GM18951 (cell line): ENCODE results near the gene SEL1L.

ENCODE experiments used
- POLR2A ChIP-seq: IDR thresholded peaks from 4 replicates; pipeline ENCODE4 v1.6.1; 2011; ENCODE audit warnings: mild to moderate bottlenecking; ENCODE audit not compliant: insufficient read length, insufficient read depth; ENCODE audit errors: extremely low read depth
- in situ Hi-C: fragments of 300-500 bp; cut with MboI; formaldehyde crosslinking; loops from one replicate; pipeline ENCODE4 v1.12.0; 2022; ENCODE audit warnings: low sequenced_read_pairs, mixed read lengths, inconsistent platforms; ENCODE audit not compliant: unreplicated experiment

The SEL1L gene

DNA sequence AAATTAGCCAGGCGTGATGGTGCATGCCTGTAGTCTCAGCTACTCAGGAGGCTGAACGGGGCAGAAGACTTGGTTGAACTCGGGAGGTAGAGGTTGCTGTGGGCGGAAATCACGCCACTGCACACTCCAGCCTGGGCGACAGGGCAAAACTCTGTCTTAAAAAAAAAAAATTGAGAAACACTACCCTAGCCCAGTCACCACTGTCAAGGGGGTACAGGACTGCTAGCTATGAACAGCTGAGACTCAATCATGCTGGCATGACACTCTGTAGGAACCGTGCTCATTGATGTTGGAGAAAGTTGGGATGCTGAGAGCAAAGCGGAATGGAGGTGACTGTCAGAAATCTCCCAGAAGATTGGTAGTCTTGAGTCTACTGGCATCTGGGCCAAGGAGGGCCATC is 75.3 kb downstream of the SEL1L start:
- in situ Hi-C loops: loop anchor here (25.0 kb wide), 1 partner anchor 471 kb away; no protein-coding TSS in a partner anchor
- no peak for TF ChIP-seq POLR2A

- no peak for TF ChIP-seq POLR2A
- in situ Hi-C loops: loop anchor here (25.0 kb wide), 1 partner anchor 468 kb away; no protein-coding TSS in a partner anchor
Observed at GRCh38 chr14:81455390-81455789, 78.3 kb downstream of the SEL1L start.

DNA sequence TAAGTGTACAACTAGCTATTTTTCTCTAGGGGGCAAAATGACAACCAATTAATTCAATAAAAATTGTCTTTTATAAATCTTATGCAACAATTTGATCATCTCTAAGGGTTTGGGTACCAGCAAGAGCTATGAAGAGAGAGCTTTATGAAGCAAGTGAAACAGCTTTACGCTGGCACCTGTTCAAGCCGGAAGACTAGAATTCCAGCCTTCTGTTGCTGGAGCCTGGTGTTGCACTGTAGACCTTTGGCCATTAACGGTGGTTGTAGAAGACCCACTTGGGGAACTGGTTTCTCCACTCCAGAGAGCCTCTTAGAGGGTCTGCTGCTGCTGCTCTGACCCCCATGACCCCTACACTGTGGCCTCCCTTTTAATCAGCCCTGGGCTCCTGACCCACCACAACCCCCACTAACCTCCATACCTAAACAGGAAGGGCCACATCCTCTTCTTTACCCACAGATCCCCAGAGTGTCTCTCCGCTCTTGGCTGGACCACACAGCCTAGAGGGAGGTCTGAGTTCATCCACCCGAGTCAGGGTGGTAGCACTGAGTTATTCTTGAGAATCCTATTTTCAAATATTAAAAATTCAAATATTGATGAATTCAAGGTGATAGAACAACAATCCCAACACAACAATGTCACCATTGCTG is 79.0 kb downstream of the SEL1L start:
- in situ Hi-C loops: loop anchor here (25.0 kb wide), 1 partner anchor 467 kb away; no protein-coding TSS in a partner anchor

DNA sequence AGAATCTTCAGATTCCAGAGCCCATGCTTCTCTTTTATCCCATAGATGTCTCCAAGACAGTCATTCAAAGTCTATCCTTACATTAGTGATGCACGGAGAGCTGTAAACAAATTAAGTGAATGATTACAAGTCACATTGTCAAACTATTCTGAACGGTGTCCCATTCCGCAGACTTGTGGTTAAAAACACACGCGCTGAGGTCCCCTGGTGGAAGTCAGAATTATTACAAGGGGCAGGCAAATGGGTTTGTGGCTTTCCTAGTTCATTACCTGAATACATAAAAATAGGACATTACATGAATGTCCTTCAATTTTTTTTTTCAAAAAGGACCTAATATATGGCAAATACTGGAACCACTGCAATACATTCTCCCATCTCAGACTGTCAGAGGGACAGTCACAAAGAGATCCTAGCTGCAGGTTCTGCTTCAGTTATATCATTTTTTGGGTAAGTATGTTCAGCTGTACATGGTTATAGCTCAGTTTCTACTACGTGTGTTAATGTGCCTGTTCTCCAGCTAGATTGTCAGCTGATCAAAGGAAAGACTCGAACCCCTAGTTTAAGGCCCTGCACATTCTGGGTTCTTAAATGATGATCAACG is 80.4 kb downstream of the SEL1L start:
- TF ChIP-seq POLR2A: no peak
- in situ Hi-C loops: loop anchor here (25.0 kb wide), 1 partner anchor 466 kb away; no protein-coding TSS in a partner anchor

More for the DNA sequence above, 79.0 kb downstream of the SEL1L start:
- TF ChIP-seq POLR2A: no peak

DNA sequence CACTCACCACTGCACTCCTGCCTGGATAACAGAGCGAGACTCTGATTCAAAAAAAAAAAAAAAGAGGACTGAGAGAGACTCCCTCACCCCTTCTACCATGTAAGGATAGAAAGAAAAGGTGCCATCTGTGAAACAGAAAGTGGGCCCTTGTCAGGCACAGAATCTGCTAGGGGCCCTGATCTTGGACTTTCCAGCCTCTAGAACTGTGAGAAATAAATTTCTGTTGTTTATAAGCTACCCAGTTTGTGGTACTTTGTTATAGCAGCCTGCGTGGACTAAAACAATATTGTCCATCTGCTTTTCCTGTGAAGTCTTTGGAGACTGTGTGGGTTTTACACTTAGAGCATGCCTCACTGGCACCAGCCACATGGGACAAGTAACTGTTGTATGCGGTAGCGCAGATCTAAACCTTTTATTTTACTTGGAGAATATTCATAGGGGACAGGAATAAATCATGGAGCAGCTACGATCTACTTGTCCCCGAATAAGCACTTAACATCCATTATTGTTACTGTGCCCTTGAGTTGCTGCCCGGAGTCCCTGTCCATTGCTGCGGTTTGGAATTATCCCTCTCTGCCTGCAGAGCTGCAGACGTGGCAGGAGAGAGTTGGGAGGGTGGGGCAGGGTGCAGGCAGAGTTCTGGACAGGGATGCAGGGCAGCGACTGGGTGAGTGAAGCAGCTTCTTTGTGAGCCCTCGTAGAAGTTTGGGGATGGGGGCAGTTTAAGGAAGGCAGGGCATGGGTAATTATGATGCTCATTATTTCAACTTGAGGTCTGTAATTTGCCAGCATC is 81.1 kb downstream of the SEL1L start:
- in situ Hi-C loops: loop anchor here (25.0 kb wide), 1 partner anchor 465 kb away; no protein-coding TSS in a partner anchor
- no peak for TF ChIP-seq POLR2A

GRCh38 chr14:81450976-81451375 is 82.7 kb downstream of the SEL1L start:
- TF ChIP-seq POLR2A: no peak
- in situ Hi-C loops: loop anchor here (25.0 kb wide), 1 partner anchor 464 kb away; no protein-coding TSS in a partner anchor

GRCh38 chr14:81450100-81450531 is 83.5 kb downstream of the SEL1L start:
- in situ Hi-C loops: loop anchor here (25.0 kb wide), 1 partner anchor 463 kb away; no protein-coding TSS in a partner anchor
- no peak for TF ChIP-seq POLR2A

- in situ Hi-C loops: no loop called here
- TF ChIP-seq POLR2A: no peak
Observed at GRCh38 chr14:81449576-81449975, 84.1 kb downstream of the SEL1L start.

GRCh38 chr14:81449114-81449513 is 84.5 kb downstream of the SEL1L start:
- in situ Hi-C loops: no loop called here
- no peak for TF ChIP-seq POLR2A

DNA sequence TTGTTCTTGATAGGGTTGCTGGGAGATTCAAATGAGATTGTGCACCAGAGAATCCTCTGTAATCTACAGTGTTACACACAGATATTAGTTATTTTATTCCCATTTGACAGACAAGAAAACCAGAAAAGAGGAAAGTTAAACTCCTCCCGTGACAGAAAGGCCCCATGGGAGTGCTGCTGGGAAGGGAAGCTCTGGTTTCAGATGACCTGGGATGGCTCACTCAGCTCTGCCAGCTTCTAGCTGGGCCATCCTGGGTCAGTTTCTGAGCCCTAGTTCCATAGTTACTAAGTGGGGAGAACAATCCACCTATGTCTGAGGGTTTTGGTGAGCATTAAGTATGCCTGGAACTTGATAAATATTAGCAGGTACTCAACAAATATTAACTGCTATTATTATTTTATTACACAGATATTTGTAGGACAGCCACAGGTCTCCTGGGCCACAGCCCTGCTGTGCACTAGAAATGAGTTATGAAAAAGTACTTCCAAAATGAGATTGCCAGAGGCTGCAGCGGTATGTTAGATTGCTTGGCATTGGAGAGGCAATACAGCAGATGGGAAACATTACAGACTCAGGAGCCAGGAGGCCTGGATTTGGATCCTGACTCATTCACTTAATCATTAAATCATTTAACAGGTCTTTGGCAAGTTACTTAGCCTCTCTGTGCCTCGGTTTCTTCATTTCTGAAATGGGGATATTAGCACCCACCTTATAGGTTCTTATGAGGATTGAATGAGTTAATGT is 86.5 kb downstream of the SEL1L start:
- in situ Hi-C loops: no loop called here
- TF ChIP-seq POLR2A: no peak

DNA sequence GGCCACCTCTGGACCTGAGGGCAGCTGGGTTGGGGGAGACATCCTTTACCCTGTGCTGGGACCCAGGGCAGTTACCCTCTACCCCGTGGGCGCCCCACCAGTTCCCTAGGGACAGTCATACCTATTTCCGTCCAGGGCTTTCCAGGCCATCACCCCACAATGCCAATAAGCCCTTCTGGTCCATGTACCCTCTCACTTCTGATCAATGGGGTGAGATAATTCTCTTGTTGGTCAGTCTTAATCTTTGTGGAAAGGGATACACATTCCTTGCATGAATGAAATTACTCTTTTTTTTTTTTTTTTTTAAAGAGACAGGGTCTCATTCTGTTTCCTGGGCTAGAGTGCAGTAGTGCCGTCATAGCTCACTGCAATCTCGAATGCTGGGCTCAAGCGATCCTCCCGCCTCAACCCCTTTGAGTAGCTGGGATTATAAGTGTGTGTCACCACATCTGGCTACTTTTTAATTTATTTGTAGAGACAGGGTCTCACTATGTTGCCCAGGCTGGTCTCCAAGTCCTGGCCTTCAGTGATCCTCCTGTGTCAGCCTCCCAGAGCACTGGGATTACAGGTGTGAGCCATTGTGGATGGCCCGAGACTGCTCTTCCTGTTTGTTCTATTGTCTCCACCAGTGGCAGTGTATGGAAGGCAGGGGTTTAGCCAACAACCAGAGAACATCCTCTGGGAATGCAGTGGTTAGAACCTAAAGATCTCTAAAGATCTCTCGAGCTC is 87.2 kb downstream of the SEL1L start:
- in situ Hi-C loops: no loop called here
- no peak for TF ChIP-seq POLR2A

- in situ Hi-C loops: no loop called here
- TF ChIP-seq POLR2A: no peak
Observed at GRCh38 chr14:81441626-81442134, 92.0 kb downstream of the SEL1L start.

DNA sequence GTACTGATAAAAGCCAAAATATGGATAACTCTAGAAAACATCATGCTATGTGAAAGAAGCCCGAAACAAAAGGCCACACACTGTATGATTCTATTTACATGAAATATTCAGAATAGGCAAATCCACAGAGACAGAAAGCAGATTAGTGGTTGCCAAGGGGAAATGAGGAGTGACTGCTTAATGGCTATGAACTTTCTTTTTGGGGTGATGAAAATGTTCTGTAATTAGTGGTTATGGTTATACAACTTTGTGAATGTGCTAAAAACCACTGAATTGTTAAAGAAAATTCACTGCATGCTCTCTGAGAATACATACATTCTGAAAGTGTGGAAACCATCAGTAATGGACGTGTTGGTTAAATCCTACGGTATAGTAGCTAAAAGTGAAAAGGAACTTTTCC is 93.6 kb downstream of the SEL1L start:
- no peak for TF ChIP-seq POLR2A
- in situ Hi-C loops: no loop called here
